Panc1 (cell line): ENCODE measurements around the gene ARHGEF39. TPM values are rescaled to one million over a fixed set of nuclear protein-coding genes. Genes with fewer than 3 reads are reported as not detected.

Source experiments
- ATAC-seq: fragments of 200-7000 bp; cut with Tn5 transposase; 2 replicates; pipeline ENCODE4 v1.9.1; 2020; ENCODE audit warnings: mild to moderate bottlenecking, moderate library complexity
- BruUV-seq: library from RNA; stranded (reverse); fragments of 400-500 nt; replicated peaks from 2 replicates; lab custom pipeline; 2021; lab: Mats Ljungman, UMichigan
- CTCF ChIA-PET: fragments of 300-600 bp; sonication (Branson Sonifier 250); formaldehyde crosslinking; loops from one replicate; lab custom pipeline; 2022; ENCODE audit warnings: antibody characterized with exemption; lab: Charles Lee
- POLR2A ChIA-PET: fragments of 300-600 bp; sonication (Branson Sonifier 250); formaldehyde crosslinking; loops from one replicate; lab custom pipeline; 2022; ENCODE audit warnings: antibody characterized with exemption; lab: Charles Lee
- DNase-seq: peaks from one replicate; pipeline ENCODE4 v3.0.0-alpha.2; 2010; ENCODE audit warnings: low read depth, low spot score
- H3K27ac ChIP-seq: 2 replicates; pipeline ENCODE4 v1.5.1; 2011; ENCODE audit warnings: mild to moderate bottlenecking, low read length, inconsistent platforms
- H3K27me3 ChIP-seq: fragments of 200-500 bp; sonication (Bioruptor generic); 2 replicates; pipeline ENCODE4 v1.6.0; 2014; ENCODE audit warnings: low read length, inconsistent platforms; ENCODE audit not compliant: control insufficient read depth, insufficient read depth
- H3K36me3 ChIP-seq: fragments of 200-500 bp; sonication (Bioruptor generic); 2 replicates; pipeline ENCODE4 v1.5.1; 2014; ENCODE audit warnings: inconsistent platforms, mild to moderate bottlenecking, low read length, moderate library complexity; ENCODE audit not compliant: control insufficient read depth, insufficient read depth
- H3K4me1 ChIP-seq: 2 replicates; pipeline ENCODE4 v1.5.1; 2011; ENCODE audit warnings: inconsistent platforms, mild to moderate bottlenecking, low read length, moderate library complexity; ENCODE audit not compliant: control insufficient read depth, insufficient read depth
- H3K4me3 ChIP-seq, 2 experiments: 2 replicates each; pipeline ENCODE4 v1.5.1; 2011 to 2012; ENCODE audit warnings: low read depth in 2 of 2, low read length in 2 of 2, mild to moderate bottlenecking in 2 of 2, inconsistent platforms in 1 of 2, moderate library complexity in 1 of 2
- H3K9me3 ChIP-seq: fragments of 200-500 bp; sonication (Bioruptor generic); 2 replicates; pipeline ENCODE4 v1.5.1; 2014; ENCODE audit warnings: low read depth, mild to moderate bottlenecking, inconsistent platforms, low read length, moderate library complexity; ENCODE audit not compliant: control insufficient read depth, insufficient read depth
- CTCF ChIP-seq: fragments of 450-650 bp; IDR thresholded peaks from 2 replicates; pipeline ENCODE4 v1.5.1; 2017; ENCODE audit warnings: mild to moderate bottlenecking
- POLR2AphosphoS5 ChIP-seq: IDR thresholded peaks from 2 replicates; pipeline ENCODE4 v1.6.1; 2012; ENCODE audit warnings: mild to moderate bottlenecking, low read depth, low read length, moderate library complexity
- REST ChIP-seq, 2 experiments: IDR thresholded peaks; 2 replicates each; pipeline ENCODE4 v1.6.1; 2011 to 2012; ENCODE audit warnings: low read depth in 2 of 2, control low read depth in 1 of 2, low read length in 1 of 2, mild to moderate bottlenecking in 1 of 2, moderate library complexity in 1 of 2; ENCODE audit not compliant: insufficient read depth in 1 of 2
- SIN3A ChIP-seq: IDR thresholded peaks from 2 replicates; pipeline ENCODE4 v1.6.1; 2012; ENCODE audit warnings: low read depth, mild to moderate bottlenecking, low read length, moderate library complexity, borderline replicate concordance; ENCODE audit not compliant: insufficient read depth
- TCF7L2 ChIP-seq: IDR thresholded peaks from 2 replicates; pipeline ENCODE4 v1.6.1; 2011; ENCODE audit warnings: mild to moderate bottlenecking, low read depth, low read length, inconsistent platforms
- in situ Hi-C: cut with HindIII; loops from 2 replicates; pipeline ENCODE4 v1.10.0; 2016; ENCODE audit warnings: low sequenced_read_pairs, low pct_unique_long_range_greater_than_20kb
- intact Hi-C: fragments of 100-400 bp; cut with micrococcal nuclease; formaldehyde crosslinking; loops from one replicate; pipeline ENCODE4 v1.10.0; 2022; ENCODE audit not compliant: unreplicated experiment
- total RNA-seq: library from RNA; stranded (reverse); gene quantifications from one replicate; pipeline ENCODE4 v1.2.1, GENCODE V29; 2021; ENCODE audit not compliant: unreplicated experiment

The ARHGEF39 gene
- total RNA-seq, 1 experiment from 2014 or later = 34.0 TPM

GRCh38 chr9:35679091-35679490 is 14.1 kb upstream of the ARHGEF39 start:
- in situ Hi-C loops = no loop called here

GRCh38 chr9:35675732-35676392 is 10.9 kb upstream of the ARHGEF39 start:
- no peaks in the 10 kb centered on the region for H3K27me3 ChIP-seq
- no TSS peak for BruUV-seq
- no peak for DNase-seq
- CTCF ChIA-PET = interaction anchor here (0.5 to 0.6 kb wide), 2 partner anchors 15 to 21 kb away, joined by 3 read pairs; no protein-coding TSS in a partner anchor
- in situ Hi-C loops = no loop called here
- H3K36me3 ChIP-seq = no peaks in the 10 kb centered on the region
- H3K4me1 ChIP-seq = peaks cover 2% of the 10 kb centered on the region; the same call in 1 of the 2 replicates
- no peak overlapping the region for H3K4me3 ChIP-seq
- ATAC-seq = no peak
- POLR2A ChIA-PET = no interaction called here
- H3K27ac ChIP-seq = no peak overlapping the region
- TF ChIP-seq TCF7L2 (no peak), POLR2AphosphoS5 (no peak)
- no peaks in the 10 kb centered on the region for H3K9me3 ChIP-seq
- intact Hi-C loops = no loop called here

More at GRCh38 chr9:35679091-35679490, 14.1 kb upstream of the ARHGEF39 start:
- H3K9me3 ChIP-seq = no peaks in the 10 kb centered on the region
- no peak for ATAC-seq
- TF ChIP-seq POLR2AphosphoS5 = no peak
- no peak for DNase-seq
- no peaks in the 10 kb centered on the region for H3K27me3 ChIP-seq
- no peak overlapping the region for H3K27ac ChIP-seq
- CTCF ChIA-PET = interaction anchor here (1.6 kb wide), 1 partner anchor 18 kb away, joined by 7 read pairs; no protein-coding TSS in a partner anchor
- intact Hi-C loops = no loop called here
- no TSS peak for BruUV-seq
- H3K4me3 ChIP-seq = no peak overlapping the region
- H3K36me3 ChIP-seq = no peaks in the 10 kb centered on the region
- POLR2A ChIA-PET = interaction anchor here (1.0 kb wide), 1 partner anchor 20 kb away, joined by 3 read pairs; no protein-coding TSS in a partner anchor
- peaks cover 12% of the 10 kb centered on the region; the same call in 1 of the 2 replicates for H3K4me1 ChIP-seq

GRCh38 chr9:35675204-35675603 is 10.2 kb upstream of the ARHGEF39 start:
- ChIA-PET CTCF (interaction anchor here (0.5 to 0.6 kb wide), 2 partner anchors 15 to 21 kb away, joined by 3 read pairs; no protein-coding TSS in a partner anchor), POLR2A (interaction anchor here (0.5 kb wide), 1 partner anchor 514 kb away, joined by 3 read pairs; no protein-coding TSS in a partner anchor)
- TF ChIP-seq SIN3A = no peak
- no peak for TF ChIP-seq CTCF
- no peak for TF ChIP-seq TCF7L2
- TF ChIP-seq POLR2AphosphoS5 = no peak
- no peak for TF ChIP-seq REST (IDR thresholded peaks at IDR 0.05; ENCODE audit: insufficient read depth in 1 of 2, low read depth in 2 of 2, low read length in 1 of 2)
- Histone ChIP-seq H3K27me3 (no peaks in the 10 kb centered on the region), H3K4me1 (no peaks in the 10 kb centered on the region; the same call in 1 of the 2 replicates), H3K9me3 (no peaks in the 10 kb centered on the region), H3K4me3 (no peak overlapping the region), H3K36me3 (no peaks in the 10 kb centered on the region), H3K27ac (no peak overlapping the region)
- in situ Hi-C loops = no loop called here
- intact Hi-C loops = no loop called here
- ATAC-seq (no peak), DNase-seq (no peak)
- BruUV-seq = no TSS peak
